Measurements from ENCODE around the gene ATP4A. TPM values are rescaled to one million over a fixed set of nuclear protein-coding genes. Genes with fewer than 3 reads are reported as not detected.
A peak's percentile ranks its signal among the peaks of the same experiment; 100 is the strongest.

Gene ATP4A
- polyA plus RNA-seq, 1 experiment, result not detected

DNA sequence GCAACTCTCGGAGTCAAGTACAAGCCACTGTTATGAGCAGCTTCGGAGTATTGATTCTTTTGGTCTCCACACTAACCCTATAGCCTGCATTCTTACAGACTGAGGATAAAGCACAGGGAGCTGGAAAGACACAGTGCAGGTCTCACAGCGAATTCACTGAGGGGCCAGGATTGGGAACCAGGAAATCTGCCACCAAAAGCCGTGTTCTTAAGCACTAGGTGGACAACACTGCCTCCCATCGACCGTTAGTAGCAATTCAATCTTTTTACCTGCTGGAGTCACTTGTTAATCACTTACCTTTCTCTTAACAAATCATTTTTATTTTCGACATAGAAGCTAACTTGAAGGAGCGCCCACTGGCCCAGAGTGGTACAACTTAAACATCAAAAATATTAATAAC lies 28.8 kb upstream of the ATP4A start:
- POLR2A ChIA-PET, result no interaction called here
- DNase-seq (ENCODE audit: low read depth), result no peak

DNA sequence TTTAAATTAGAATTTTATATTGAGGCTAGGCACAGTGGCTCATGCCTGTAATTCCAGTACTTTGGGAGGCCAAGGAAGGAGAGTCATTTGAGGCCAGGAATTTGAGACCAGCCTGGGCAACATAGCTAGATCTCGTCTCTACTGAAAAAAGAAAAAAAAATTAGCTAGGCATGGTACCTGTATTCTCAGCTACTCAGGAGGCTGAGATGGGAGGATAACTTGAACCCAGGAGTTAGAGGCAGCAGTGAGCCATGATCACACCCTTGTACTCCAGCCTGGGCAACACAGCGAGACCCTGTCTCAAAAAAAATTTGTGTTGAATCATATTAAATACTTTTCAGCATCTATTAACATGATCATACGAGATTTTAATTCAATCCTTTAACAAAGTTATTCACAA lies 27.4 kb upstream of the ATP4A start:
- POLR2A ChIA-PET, result no interaction called here
- no peaks in the 10 kb centered on the region for H3K36me3 ChIP-seq (ENCODE audit: control insufficient read depth, insufficient read depth, low read length)
- no peaks in the 10 kb centered on the region for H3K27me3 ChIP-seq (ENCODE audit: control insufficient read depth, insufficient read depth, low read length)
- TF ChIP-seq, protein P1, sequence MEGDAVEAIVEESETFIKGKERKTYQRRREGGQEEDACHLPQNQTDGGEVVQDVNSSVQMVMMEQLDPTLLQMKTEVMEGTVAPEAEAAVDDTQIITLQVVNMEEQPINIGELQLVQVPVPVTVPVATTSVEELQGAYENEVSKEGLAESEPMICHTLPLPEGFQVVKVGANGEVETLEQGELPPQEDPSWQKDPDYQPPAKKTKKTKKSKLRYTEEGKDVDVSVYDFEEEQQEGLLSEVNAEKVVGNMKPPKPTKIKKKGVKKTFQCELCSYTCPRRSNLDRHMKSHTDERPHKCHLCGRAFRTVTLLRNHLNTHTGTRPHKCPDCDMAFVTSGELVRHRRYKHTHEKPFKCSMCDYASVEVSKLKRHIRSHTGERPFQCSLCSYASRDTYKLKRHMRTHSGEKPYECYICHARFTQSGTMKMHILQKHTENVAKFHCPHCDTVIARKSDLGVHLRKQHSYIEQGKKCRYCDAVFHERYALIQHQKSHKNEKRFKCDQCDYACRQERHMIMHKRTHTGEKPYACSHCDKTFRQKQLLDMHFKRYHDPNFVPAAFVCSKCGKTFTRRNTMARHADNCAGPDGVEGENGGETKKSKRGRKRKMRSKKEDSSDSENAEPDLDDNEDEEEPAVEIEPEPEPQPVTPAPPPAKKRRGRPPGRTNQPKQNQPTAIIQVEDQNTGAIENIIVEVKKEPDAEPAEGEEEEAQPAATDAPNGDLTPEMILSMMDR (IDR thresholded peaks at IDR 0.05; ENCODE audit: insufficient read depth, low read depth, low read length), result no peak
- no peak overlapping the region for H3K4me3 ChIP-seq (ENCODE audit: low read depth, low read length)
- CTCF ChIA-PET, result interaction anchor here (1.1 to 5.3 kb wide), 3 partner anchors 12 to 82 kb away, joined by 3 to 34 read pairs (median 13); no protein-coding TSS in a partner anchor
- DNase-seq (ENCODE audit: low read depth), result no peak

More for the DNA sequence above, 28.8 kb upstream of the ATP4A start:
- Histone ChIP-seq H3K27me3 (ENCODE audit: control insufficient read depth, insufficient read depth, low read length) (no peaks in the 10 kb centered on the region), H3K36me3 (ENCODE audit: control insufficient read depth, insufficient read depth, low read length) (no peaks in the 10 kb centered on the region), H3K4me3 (ENCODE audit: low read depth, low read length) (no peak overlapping the region)
- TF ChIP-seq, protein P1 (IDR thresholded peaks at IDR 0.05; ENCODE audit: insufficient read depth, low read depth, low read length), result peak; percentile 49
- CTCF ChIA-PET, result interaction anchor here (0.9 to 5.3 kb wide), 7 partner anchors 10 to 97 kb away, joined by 4 to 34 read pairs (median 6); no protein-coding TSS in a partner anchor

DNA sequence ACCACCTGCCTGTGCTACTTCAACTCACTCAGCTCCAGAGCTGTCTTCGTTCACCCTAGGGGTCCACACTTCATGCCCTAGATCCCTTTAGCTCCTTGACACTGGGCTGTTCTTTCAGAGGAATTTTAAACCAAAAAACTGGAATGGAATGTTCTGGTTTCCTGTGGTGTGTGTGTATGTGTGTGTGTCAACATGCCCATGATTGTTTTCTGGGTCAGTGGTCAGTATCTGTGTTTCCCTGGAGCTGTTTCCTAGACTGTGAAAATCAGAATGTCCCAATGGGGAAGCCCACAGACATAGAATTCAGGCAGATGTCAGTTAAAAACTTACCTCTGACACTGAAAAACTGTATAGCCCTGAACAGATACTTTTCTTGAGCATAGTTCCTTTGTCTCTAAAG lies 23.9 kb upstream of the ATP4A start:
- Histone ChIP-seq H3K4me3 (ENCODE audit: low read depth, low read length) (no peak overlapping the region), H3K27me3 (ENCODE audit: control insufficient read depth, insufficient read depth, low read length) (0 out of 2 replicates have a peak, but pooled peaks cover 4% of the 10 kb centered on the region), H3K36me3 (ENCODE audit: control insufficient read depth, insufficient read depth, low read length) (no peaks in the 10 kb centered on the region)
- TF ChIP-seq, protein P1 (IDR thresholded peaks at IDR 0.05; ENCODE audit: insufficient read depth, low read depth, low read length), result no peak
- no peak for DNase-seq (ENCODE audit: low read depth)
- CTCF ChIA-PET, result interaction anchor here (1.1 kb wide), 2 partner anchors 39 to 77 kb away, joined by 4 to 5 read pairs; no protein-coding TSS in a partner anchor
- POLR2A ChIA-PET, result no interaction called here

DNA sequence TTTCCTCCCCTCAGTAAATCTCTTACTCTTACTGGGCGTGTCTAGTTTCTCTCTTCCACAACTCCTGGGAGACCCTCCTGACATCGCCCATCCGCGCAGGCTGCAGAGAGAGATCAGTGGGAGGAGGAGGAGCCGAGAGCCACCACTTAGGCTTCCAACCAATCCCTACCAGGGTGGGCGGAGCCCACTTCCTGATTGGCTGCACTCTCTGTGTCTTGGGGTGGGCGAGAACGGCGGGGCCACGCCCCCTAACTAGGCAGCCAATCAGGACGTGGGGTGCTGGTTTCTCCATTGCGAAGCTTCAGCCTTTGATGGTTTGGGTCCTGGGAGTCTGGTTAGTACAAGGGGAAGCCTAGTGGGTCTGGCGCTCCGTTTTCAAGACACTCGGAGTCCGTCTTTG lies 22.4 kb upstream of the ATP4A start, which contains the start of gene PMIS2:
Gene PMIS2 (plus strand): TSS at position 326 of the 400 bp plus-strand sequence. CDS start 87 bp downstream, outside the sequence.
- Histone ChIP-seq H3K4me3 (ENCODE audit: low read depth, low read length) (no peak within 1 kb of the TSS), H3K36me3 (ENCODE audit: control insufficient read depth, insufficient read depth, low read length) (no peaks in the 10 kb centered on the region), H3K27me3 (ENCODE audit: control insufficient read depth, insufficient read depth, low read length) (0 out of 2 replicates have a peak, but pooled peaks cover 4% of the 10 kb centered on the region)
- no peak for DNase-seq (ENCODE audit: low read depth)
- ChIA-PET POLR2A (no interaction called here), CTCF (interaction anchor here (0.9 kb wide), 1 partner anchor 12 kb away, joined by 3 read pairs; no protein-coding TSS in a partner anchor)
- TF ChIP-seq, protein P1 (IDR thresholded peaks at IDR 0.05; ENCODE audit: insufficient read depth, low read depth, low read length), result no peak

DNA sequence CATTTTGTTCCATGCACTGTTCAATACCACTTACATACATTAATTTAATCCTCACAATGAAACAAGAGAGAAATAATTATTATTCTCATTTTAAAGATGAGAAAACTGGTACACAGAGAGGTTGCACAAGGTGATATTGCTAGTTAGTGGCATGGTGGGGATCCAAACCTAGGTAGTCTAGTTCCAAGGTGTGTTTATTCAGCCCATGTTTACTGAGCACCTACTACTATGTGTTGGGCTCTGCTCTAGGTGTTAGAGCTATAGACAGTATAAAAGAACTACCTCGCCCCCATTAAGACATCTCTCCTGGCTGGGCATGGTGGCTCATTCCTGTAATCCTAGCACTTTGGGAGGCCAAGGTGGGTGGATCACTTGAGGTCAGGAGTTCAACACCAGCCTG lies 19.3 kb upstream of the ATP4A start:
- TF ChIP-seq, protein P1 (IDR thresholded peaks at IDR 0.05; ENCODE audit: insufficient read depth, low read depth, low read length), result no peak
- no peaks in the 10 kb centered on the region for H3K36me3 ChIP-seq (ENCODE audit: control insufficient read depth, insufficient read depth, low read length)

More for the DNA sequence above, 19.3 kb upstream of the ATP4A start:
- POLR2A ChIA-PET, result no interaction called here
- CTCF ChIA-PET, result interaction anchor here (2.0 kb wide), 1 partner anchor 9 kb away, joined by 5 read pairs; no protein-coding TSS in a partner anchor
- 0 out of 2 replicates have a peak, but pooled peaks cover 4% of the 10 kb centered on the region for H3K27me3 ChIP-seq (ENCODE audit: control insufficient read depth, insufficient read depth, low read length)
- no peak overlapping the region for H3K4me3 ChIP-seq (ENCODE audit: low read depth, low read length)
- DNase-seq (ENCODE audit: low read depth), result no peak

Data from BJ (cell line).